ENCODE measurements around the gene HDAC7. TPM values are rescaled to one million over a fixed set of nuclear protein-coding genes. Genes with fewer than 3 reads are reported as not detected.

HDAC7 gene
- total and polyA plus RNA-seq, 2 donors (not counting 1 experiment from before 2014, with no cell fraction given) = 28.1 to 31.6 TPM

DNA sequence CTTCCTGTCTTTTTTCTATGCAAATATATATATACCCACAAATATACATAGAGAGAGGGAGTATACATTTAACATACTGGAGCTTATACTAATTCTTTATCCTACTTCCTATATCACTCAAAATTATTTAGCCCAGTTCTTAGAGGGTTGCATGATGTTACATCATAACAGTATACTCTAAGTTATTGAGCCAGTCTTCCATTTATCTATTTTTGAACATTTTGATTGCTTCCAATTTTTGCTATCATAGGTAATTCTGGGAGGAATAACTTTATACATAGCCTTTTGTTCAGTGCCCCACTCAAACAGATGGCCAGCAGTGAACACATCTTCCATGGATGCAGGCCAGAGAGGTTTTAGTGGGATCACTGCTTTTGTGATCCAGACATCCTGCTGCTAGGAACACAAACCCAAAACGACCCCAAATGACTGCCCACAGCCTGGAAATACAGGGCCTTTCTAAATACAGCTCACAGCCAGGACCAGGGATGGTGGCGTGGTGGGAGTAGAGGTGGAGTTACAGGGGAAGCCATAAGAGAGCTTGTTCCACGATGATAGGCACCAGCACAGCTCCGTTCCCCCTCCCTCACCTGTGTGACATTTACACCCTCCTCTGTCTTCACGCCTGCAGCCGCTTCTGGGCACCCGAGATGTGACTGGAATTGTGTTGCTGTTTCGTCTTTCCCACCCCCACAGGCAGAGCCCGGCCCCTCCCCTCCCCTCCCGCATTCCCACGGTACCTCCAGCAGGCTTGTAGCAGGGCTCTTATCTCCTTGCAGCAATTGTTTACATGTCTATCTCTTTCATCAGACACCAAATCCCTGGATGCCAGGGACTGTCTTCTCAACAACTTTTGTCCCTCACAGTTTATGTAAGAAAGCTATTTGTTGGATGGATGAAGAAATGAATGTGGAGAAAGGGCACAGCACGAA is 30.7 kb upstream of the HDAC7 start:
- no peak overlapping the region for H3K4me3 ChIP-seq (replicated peaks in 1 of 4; ENCODE audit: control extremely low read depth in 1 of 4, insufficient read depth in 1 of 4, low read depth in 3 of 4, low read length in 4 of 4)
- H3K4me2 ChIP-seq (ENCODE audit: extremely low read depth, insufficient read depth, low read length) = no peak overlapping the region
- H3K36me3 ChIP-seq (ENCODE audit: control insufficient read depth, insufficient read depth, low read length) = peaks cover 10% of the 10 kb centered on the region
- no peak overlapping the region for H2AFZ ChIP-seq (ENCODE audit: low read length)
- DNase-seq (ENCODE audit: low read depth in 2 of 2) = peak in 1 of 2 donors; percentile 58
- no peaks in the 10 kb centered on the region for H3K79me2 ChIP-seq (ENCODE audit: control insufficient read depth, insufficient read depth, low read length)
- no peak overlapping the region for H3K9ac ChIP-seq (ENCODE audit: insufficient read depth, low read length)
- H3K4me1 ChIP-seq (ENCODE audit: control insufficient read depth, extremely low read depth, insufficient read depth, low read length) = no peaks in the 10 kb centered on the region
- no peaks in the 10 kb centered on the region for H4K20me1 ChIP-seq (ENCODE audit: control insufficient read depth, extremely low read depth, insufficient read depth, low read length)
- H3K27me3 ChIP-seq (ENCODE audit: control insufficient read depth, insufficient read depth, low read length) = no peaks in the 10 kb centered on the region
- TF ChIP-seq EZH2 (IDR thresholded peaks at IDR 0.05; ENCODE audit: low read length, missing control alignments) = no peak
- TF ChIP-seq, protein P1, sequence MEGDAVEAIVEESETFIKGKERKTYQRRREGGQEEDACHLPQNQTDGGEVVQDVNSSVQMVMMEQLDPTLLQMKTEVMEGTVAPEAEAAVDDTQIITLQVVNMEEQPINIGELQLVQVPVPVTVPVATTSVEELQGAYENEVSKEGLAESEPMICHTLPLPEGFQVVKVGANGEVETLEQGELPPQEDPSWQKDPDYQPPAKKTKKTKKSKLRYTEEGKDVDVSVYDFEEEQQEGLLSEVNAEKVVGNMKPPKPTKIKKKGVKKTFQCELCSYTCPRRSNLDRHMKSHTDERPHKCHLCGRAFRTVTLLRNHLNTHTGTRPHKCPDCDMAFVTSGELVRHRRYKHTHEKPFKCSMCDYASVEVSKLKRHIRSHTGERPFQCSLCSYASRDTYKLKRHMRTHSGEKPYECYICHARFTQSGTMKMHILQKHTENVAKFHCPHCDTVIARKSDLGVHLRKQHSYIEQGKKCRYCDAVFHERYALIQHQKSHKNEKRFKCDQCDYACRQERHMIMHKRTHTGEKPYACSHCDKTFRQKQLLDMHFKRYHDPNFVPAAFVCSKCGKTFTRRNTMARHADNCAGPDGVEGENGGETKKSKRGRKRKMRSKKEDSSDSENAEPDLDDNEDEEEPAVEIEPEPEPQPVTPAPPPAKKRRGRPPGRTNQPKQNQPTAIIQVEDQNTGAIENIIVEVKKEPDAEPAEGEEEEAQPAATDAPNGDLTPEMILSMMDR (conservative IDR thresholded peaks at IDR 0.05 in 1 of 2, IDR thresholded peaks at IDR 0.05 in 1 of 2; ENCODE audit: low read depth in 1 of 2, low read length in 2 of 2) = no peak
- H3K9me3 ChIP-seq (ENCODE audit: control insufficient read depth, insufficient read depth, low read depth, low read length) = no peaks in the 10 kb centered on the region
- no peak overlapping the region for H3K27ac ChIP-seq (ENCODE audit: insufficient read depth, low read length)

DNA sequence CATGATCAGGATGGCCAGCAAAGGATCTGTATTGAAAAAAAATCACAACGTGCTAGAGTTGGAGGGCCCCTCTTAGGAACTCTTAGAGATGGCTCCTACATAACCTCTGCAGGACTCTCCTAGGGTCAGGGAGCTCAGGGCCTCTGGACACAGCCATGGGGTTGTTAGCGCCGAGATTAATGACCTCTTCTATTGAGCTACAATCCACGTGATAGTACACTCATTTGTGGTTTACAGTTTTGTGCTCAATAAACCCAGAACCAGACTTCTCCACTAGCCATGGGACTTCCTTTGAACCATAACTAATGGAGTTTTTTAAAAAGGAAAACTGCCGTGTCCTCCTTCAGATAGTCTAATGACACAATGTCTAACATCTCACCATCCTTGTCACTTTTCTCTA is 29.6 kb upstream of the HDAC7 start:
- no peak overlapping the region for H3K27ac ChIP-seq (ENCODE audit: insufficient read depth, low read length)
- DNase-seq (ENCODE audit: low read depth in 2 of 2) = peak in 1 of 2 donors; percentile 34
- no peaks in the 10 kb centered on the region for H3K79me2 ChIP-seq (ENCODE audit: control insufficient read depth, insufficient read depth, low read length)
- no peak overlapping the region for H3K4me2 ChIP-seq (ENCODE audit: extremely low read depth, insufficient read depth, low read length)
- H3K4me1 ChIP-seq (ENCODE audit: control insufficient read depth, extremely low read depth, insufficient read depth, low read length) = no peaks in the 10 kb centered on the region
- no peak overlapping the region for H3K9ac ChIP-seq (ENCODE audit: insufficient read depth, low read length)
- H3K4me3 ChIP-seq (replicated peaks in 1 of 4; ENCODE audit: control extremely low read depth in 1 of 4, insufficient read depth in 1 of 4, low read depth in 3 of 4, low read length in 4 of 4) = no peak overlapping the region
- H2AFZ ChIP-seq (ENCODE audit: low read length) = no peak overlapping the region
- no peaks in the 10 kb centered on the region for H4K20me1 ChIP-seq (ENCODE audit: control insufficient read depth, extremely low read depth, insufficient read depth, low read length)
- no peaks in the 10 kb centered on the region for H3K9me3 ChIP-seq (ENCODE audit: control insufficient read depth, insufficient read depth, low read depth, low read length)
- peaks cover 14% of the 10 kb centered on the region for H3K36me3 ChIP-seq (ENCODE audit: control insufficient read depth, insufficient read depth, low read length)
- H3K27me3 ChIP-seq (ENCODE audit: control insufficient read depth, insufficient read depth, low read length) = no peaks in the 10 kb centered on the region
- TF ChIP-seq, protein P1 (conservative IDR thresholded peaks at IDR 0.05 in 1 of 2, IDR thresholded peaks at IDR 0.05 in 1 of 2; ENCODE audit: low read depth in 1 of 2, low read length in 2 of 2) = no peak
- TF ChIP-seq EZH2 (IDR thresholded peaks at IDR 0.05; ENCODE audit: low read length, missing control alignments) = no peak

DNA sequence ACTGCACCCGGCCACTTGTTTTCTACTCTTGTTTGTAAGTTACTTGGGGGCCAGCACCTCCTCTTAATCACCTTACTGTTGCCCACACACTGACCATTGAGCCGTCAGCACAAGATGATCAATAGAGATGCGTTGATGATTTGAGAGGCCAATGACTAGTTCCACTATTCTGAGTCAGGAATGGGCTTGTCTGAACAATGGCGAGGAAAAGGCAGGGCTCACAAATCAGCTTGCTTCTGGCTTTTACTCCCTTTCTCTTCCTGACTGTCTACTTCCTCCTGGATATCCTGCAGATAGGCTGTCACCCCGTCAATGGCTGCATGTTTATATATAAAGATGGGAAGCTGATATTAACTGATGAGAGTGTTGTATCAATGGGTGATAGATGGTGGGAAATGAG is 29.1 kb upstream of the HDAC7 start:
- Histone ChIP-seq H4K20me1 (ENCODE audit: control insufficient read depth, extremely low read depth, insufficient read depth, low read length) (no peaks in the 10 kb centered on the region), H3K4me2 (ENCODE audit: extremely low read depth, insufficient read depth, low read length) (no peak overlapping the region), H3K79me2 (ENCODE audit: control insufficient read depth, insufficient read depth, low read length) (no peaks in the 10 kb centered on the region), H2AFZ (ENCODE audit: low read length) (no peak overlapping the region), H3K9me3 (ENCODE audit: control insufficient read depth, insufficient read depth, low read depth, low read length) (no peaks in the 10 kb centered on the region), H3K36me3 (ENCODE audit: control insufficient read depth, insufficient read depth, low read length) (peaks cover 14% of the 10 kb centered on the region), H3K27ac (ENCODE audit: insufficient read depth, low read length) (no peak overlapping the region), H3K4me3 (replicated peaks in 1 of 4; ENCODE audit: control extremely low read depth in 1 of 4, insufficient read depth in 1 of 4, low read depth in 3 of 4, low read length in 4 of 4) (no peak overlapping the region), H3K27me3 (ENCODE audit: control insufficient read depth, insufficient read depth, low read length) (no peaks in the 10 kb centered on the region), H3K9ac (ENCODE audit: insufficient read depth, low read length) (no peak overlapping the region), H3K4me1 (ENCODE audit: control insufficient read depth, extremely low read depth, insufficient read depth, low read length) (no peaks in the 10 kb centered on the region)
- TF ChIP-seq, protein P1 (conservative IDR thresholded peaks at IDR 0.05 in 1 of 2, IDR thresholded peaks at IDR 0.05 in 1 of 2; ENCODE audit: low read depth in 1 of 2, low read length in 2 of 2) = no peak
- TF ChIP-seq EZH2 (IDR thresholded peaks at IDR 0.05; ENCODE audit: low read length, missing control alignments) = no peak
- no peak for DNase-seq (ENCODE audit: low read depth in 2 of 2)
